MV-4-11 (cell line): Measurements from ENCODE around the gene HLA-DOB.

Experiments used
- DNase-seq: peaks from one replicate; lab custom pipeline; 2025; lab: John Stamatoyannopoulos, UW

HLA-DOB gene

GRCh38 chr6:32816746-32817204 lies at the start of gene HLA-DOB:
Gene HLA-DOB, minus strand, starts transcription at chr6:32817002. Its CDS starts 51 bp downstream, at chr6:32816951.
- no peak for DNase-seq

GRCh38 chr6:32865724-32866443 lies 49.1 kb upstream of the HLA-DOB start:
- DNase-seq, result no peak

- DNase-seq, result no peak
These were observed 45.9 kb upstream of the HLA-DOB start for GRCh38 chr6:32862725-32863124.

- no peak for DNase-seq
These were observed 43.9 kb upstream of the HLA-DOB start for GRCh38 chr6:32860674-32861073.

- no peak for DNase-seq
These were observed 41.4 kb upstream of the HLA-DOB start for GRCh38 chr6:32858194-32858593.

- DNase-seq, result no peak
These were observed 40.5 kb upstream of the HLA-DOB start for GRCh38 chr6:32857156-32857891.

GRCh38 chr6:32855467-32856174 lies 38.8 kb upstream of the HLA-DOB start:
- DNase-seq, result no peak

- peak; percentile 60 for DNase-seq
These were observed 37.8 kb upstream of the HLA-DOB start for GRCh38 chr6:32854376-32855178.

GRCh38 chr6:32853541-32854375 lies 37.0 kb upstream of the HLA-DOB start, which contains the start of the genes PSMB9 and TAP1:
Gene PSMB9, plus strand, starts transcription at chr6:32854192. Its CDS starts 38 bp downstream, at chr6:32854230.
Gene TAP1, minus strand, starts transcription at chr6:32853704. Its CDS starts 68 bp downstream, at chr6:32853636.
- DNase-seq, result peak; percentile 90

- no peak for DNase-seq
These were observed 36.2 kb upstream of the HLA-DOB start for GRCh38 chr6:32852844-32853540.

- no peak for DNase-seq
These were observed 35.4 kb upstream of the HLA-DOB start for GRCh38 chr6:32852018-32852843.

- no peak for DNase-seq
These were observed 34.2 kb upstream of the HLA-DOB start for GRCh38 chr6:32851025-32851424.

- DNase-seq, result no peak
These were observed 32.3 kb upstream of the HLA-DOB start for GRCh38 chr6:32849126-32849525.

GRCh38 chr6:32847795-32848194 lies 31.0 kb upstream of the HLA-DOB start:
- DNase-seq, result no peak

GRCh38 chr6:32847004-32847403 lies 30.2 kb upstream of the HLA-DOB start:
- DNase-seq, result no peak

GRCh38 chr6:32845384-32845884 lies 28.6 kb upstream of the HLA-DOB start:
- DNase-seq, result peak; percentile 65

GRCh38 chr6:32844839-32845383 lies 28.1 kb upstream of the HLA-DOB start:
- DNase-seq, result no peak

GRCh38 chr6:32843979-32844838 lies 27.4 kb upstream of the HLA-DOB start, which contains the start of gene PSMB8:
Gene PSMB8, minus strand, starts transcription at chr6:32844047. Its CDS starts 51 bp downstream, at chr6:32843996.
- DNase-seq, result peak; percentile 94
